NCI-H1930 (cell line): Measurements from ENCODE around the gene PTPRE.

Experiments used
- DNase-seq, 2 experiments: peaks; one replicate each; lab custom pipeline; 2025; lab: John Stamatoyannopoulos, UW

The PTPRE gene

GRCh38 chr10:127952918-127953317 lies 46.0 kb downstream of the PTPRE start:
- no peak for DNase-seq

- DNase-seq: no peak
These were observed 47.0 kb downstream of the PTPRE start for GRCh38 chr10:127953876-127954275.

- no peak for DNase-seq
These were observed 52.5 kb downstream of the PTPRE start for GRCh38 chr10:127959428-127959827.

- DNase-seq: no peak
These were observed 54.2 kb downstream of the PTPRE start for GRCh38 chr10:127961071-127961470.

- DNase-seq: no peak
These were observed 55.3 kb downstream of the PTPRE start for GRCh38 chr10:127962205-127962604.

- no peak for DNase-seq
These were observed 56.2 kb downstream of the PTPRE start for GRCh38 chr10:127963136-127963535.

- DNase-seq: no peak
These were observed 57.7 kb downstream of the PTPRE start for GRCh38 chr10:127964621-127965020.

GRCh38 chr10:127966875-127967274 lies 60.0 kb downstream of the PTPRE start:
- DNase-seq: no peak

GRCh38 chr10:127968027-127968441 lies 61.1 kb downstream of the PTPRE start:
- no peak for DNase-seq

- DNase-seq: no peak
These were observed 61.8 kb downstream of the PTPRE start for GRCh38 chr10:127968659-127969058.

GRCh38 chr10:127971101-127971946 lies 64.4 kb downstream of the PTPRE start:
- no peak for DNase-seq

- no peak for DNase-seq
These were observed 65.2 kb downstream of the PTPRE start for GRCh38 chr10:127971963-127972615.

- DNase-seq: no peak
These were observed 66.0 kb downstream of the PTPRE start for GRCh38 chr10:127972751-127973357.

- no peak for DNase-seq
These were observed 66.9 kb downstream of the PTPRE start for GRCh38 chr10:127973791-127974311.

- DNase-seq: no peak
These were observed 68.0 kb downstream of the PTPRE start for GRCh38 chr10:127974911-127975310.

- DNase-seq: no peak
These were observed 69.4 kb downstream of the PTPRE start for GRCh38 chr10:127976286-127976685.

- no peak for DNase-seq
These were observed 69.9 kb downstream of the PTPRE start for GRCh38 chr10:127976701-127977356.

GRCh38 chr10:127977357-127978009 lies 70.6 kb downstream of the PTPRE start:
- no peak for DNase-seq

GRCh38 chr10:127978481-127978880 lies 71.6 kb downstream of the PTPRE start:
- DNase-seq: no peak

GRCh38 chr10:127979045-127979444 lies 72.1 kb downstream of the PTPRE start:
- DNase-seq: no peak

GRCh38 chr10:127979566-127979965 lies 72.7 kb downstream of the PTPRE start:
- no peak for DNase-seq

GRCh38 chr10:127980898-127981297 lies 74.0 kb downstream of the PTPRE start:
- no peak for DNase-seq
